Activated CD4-positive, alpha-beta T cell treated with anti-CD3 and anti-CD28 coated beads, Interleukin-2, amount 50 U/mL, for 16 hours (primary cell): Measurements from ENCODE around the gene LTBP1.
"Not testable (repeated sequence)": the region's sequence is repeated elsewhere in the genome, so short reads cannot be mapped to it uniquely, and the experiment has no call there.

Source experiments
- DNase-seq: peaks from one replicate; pipeline ENCODE4 v3.0.0-alpha.2; 2020

LTBP1 gene, protein sequence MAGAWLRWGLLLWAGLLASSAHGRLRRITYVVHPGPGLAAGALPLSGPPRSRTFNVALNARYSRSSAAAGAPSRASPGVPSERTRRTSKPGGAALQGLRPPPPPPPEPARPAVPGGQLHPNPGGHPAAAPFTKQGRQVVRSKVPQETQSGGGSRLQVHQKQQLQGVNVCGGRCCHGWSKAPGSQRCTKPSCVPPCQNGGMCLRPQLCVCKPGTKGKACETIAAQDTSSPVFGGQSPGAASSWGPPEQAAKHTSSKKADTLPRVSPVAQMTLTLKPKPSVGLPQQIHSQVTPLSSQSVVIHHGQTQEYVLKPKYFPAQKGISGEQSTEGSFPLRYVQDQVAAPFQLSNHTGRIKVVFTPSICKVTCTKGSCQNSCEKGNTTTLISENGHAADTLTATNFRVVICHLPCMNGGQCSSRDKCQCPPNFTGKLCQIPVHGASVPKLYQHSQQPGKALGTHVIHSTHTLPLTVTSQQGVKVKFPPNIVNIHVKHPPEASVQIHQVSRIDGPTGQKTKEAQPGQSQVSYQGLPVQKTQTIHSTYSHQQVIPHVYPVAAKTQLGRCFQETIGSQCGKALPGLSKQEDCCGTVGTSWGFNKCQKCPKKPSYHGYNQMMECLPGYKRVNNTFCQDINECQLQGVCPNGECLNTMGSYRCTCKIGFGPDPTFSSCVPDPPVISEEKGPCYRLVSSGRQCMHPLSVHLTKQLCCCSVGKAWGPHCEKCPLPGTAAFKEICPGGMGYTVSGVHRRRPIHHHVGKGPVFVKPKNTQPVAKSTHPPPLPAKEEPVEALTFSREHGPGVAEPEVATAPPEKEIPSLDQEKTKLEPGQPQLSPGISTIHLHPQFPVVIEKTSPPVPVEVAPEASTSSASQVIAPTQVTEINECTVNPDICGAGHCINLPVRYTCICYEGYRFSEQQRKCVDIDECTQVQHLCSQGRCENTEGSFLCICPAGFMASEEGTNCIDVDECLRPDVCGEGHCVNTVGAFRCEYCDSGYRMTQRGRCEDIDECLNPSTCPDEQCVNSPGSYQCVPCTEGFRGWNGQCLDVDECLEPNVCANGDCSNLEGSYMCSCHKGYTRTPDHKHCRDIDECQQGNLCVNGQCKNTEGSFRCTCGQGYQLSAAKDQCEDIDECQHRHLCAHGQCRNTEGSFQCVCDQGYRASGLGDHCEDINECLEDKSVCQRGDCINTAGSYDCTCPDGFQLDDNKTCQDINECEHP (N-terminal part only)

GRCh38 chr2:32946314-32947075 is at the start of gene LTBP1:
TSS of gene LTBP1 (plus strand) at chr2:32946953. CDS start at chr2:32947325, 372 bp downstream.
- DNase-seq = peak; percentile 69

DNA sequence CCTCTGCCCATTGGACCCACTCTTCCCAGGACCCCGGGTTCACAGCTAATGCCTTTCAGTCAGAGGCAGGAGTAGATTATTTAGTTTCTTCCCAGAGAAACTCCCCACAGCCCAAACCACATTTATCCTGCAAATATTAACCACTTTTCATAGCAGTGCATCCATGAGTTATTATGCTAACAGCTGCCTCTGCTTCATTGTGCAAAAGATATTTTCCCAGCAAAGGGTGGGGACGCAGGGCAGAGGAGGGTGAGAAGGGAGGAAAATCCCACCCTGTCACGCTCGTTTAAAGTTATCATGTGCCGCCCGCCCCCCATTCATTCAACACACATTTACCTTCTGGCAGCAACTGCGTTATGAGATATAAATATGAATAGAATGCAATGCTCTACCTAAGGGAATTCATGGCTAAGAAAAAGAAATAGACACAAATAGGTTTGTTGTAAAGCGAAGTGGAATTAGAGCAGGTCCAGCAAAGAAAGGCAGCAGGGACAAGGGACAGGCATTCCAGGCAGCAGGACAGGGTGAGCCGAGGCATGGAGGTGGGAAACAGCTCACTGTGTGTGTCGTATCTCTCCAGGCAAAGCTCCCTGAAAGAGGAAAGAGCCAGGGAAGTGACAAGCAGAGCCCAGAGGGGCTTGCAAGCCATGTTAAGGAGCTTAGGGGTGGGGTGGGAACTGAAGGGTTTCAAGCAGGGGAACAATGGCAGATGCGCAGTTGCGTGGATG is 46.3 kb upstream of the LTBP1 start:
- no peak for DNase-seq

GRCh38 chr2:32901313-32901712 is 45.4 kb upstream of the LTBP1 start:
- no peak for DNase-seq

- no peak for DNase-seq
Measured at GRCh38 chr2:32902174-32902573, 44.6 kb upstream of the LTBP1 start.

GRCh38 chr2:32902986-32903385 is 43.8 kb upstream of the LTBP1 start:
- no peak for DNase-seq

- DNase-seq = no peak
Measured at GRCh38 chr2:32904074-32904473, 42.7 kb upstream of the LTBP1 start.

DNA sequence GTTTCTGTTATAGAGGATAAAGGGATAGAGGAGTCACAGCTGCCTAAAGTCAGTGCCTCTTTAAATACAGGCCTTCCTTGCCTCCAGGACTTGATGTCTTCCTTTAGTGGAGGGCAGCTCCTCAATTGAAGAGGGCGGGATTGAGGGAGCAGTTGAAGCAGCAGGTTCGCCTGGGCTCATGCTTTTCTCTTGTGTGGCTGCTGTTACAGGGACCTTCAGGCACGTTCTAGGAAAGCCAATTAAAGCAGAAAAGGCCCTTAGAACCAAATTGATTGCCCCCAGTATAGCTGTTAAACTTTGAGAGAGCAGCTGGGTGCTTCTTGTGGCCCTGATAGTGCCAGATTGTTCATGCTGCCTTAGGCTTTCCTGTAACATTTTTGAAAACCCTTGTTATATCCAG is 42.0 kb upstream of the LTBP1 start:
- no peak for DNase-seq

- no peak for DNase-seq
Measured at GRCh38 chr2:32905270-32905669, 41.5 kb upstream of the LTBP1 start.

DNA sequence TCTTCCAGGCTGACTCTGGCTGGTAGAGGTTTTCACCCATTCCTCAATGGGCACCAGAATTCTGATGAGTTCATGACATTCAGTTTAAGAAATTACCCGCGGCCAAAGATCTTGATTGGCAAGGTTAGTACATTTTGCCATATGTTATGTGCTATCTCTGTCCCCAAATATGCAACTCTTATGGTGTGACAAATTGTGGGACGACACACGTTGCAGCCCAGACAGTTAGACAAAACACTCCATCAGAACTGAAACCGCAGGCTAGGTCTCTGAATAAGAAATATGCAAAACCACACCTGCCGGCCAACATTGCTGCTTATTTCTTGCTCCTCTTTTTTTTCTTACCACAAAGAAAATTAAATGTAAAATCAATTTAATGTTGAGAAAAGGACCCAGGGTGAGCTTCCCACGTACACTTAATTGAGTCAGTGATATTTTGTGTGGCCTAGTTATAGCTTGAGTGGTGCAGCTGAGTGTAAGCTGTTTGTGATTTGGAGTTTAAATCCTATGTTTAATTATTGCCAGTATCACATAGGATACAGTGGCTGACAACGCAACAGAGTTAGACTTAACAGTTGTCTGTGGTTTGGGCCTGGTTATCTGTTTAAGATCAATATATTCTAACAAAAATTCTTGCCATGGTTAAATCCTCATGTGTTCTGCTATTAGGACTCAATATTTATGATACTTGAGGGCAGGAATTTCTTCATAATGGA is 35.7 kb upstream of the LTBP1 start:
- no peak for DNase-seq

- no peak for DNase-seq
Measured at GRCh38 chr2:32915694-32916093, 31.1 kb upstream of the LTBP1 start.

DNA sequence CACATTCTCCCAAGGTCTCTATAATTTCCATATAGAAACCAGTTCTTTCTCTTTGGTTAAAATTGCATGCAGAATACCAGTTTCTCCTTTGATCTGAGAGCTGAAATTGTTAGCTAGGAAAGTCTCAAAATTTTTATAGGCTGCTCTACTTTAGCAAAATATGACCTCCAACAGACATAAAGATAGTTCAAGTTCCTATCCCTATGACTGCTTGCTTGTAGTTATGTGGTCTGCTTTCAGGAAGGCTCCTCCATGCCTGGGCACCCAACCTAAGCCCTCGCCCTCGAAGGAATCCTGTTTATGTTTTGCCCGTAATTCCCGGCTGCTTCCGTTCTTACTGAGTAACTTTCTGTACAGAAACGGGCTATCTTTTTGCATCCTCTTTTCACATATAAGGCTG is 28.0 kb upstream of the LTBP1 start:
- no peak for DNase-seq

GRCh38 chr2:32919901-32920300 is 26.9 kb upstream of the LTBP1 start:
- DNase-seq = not testable (repeated sequence)

DNA sequence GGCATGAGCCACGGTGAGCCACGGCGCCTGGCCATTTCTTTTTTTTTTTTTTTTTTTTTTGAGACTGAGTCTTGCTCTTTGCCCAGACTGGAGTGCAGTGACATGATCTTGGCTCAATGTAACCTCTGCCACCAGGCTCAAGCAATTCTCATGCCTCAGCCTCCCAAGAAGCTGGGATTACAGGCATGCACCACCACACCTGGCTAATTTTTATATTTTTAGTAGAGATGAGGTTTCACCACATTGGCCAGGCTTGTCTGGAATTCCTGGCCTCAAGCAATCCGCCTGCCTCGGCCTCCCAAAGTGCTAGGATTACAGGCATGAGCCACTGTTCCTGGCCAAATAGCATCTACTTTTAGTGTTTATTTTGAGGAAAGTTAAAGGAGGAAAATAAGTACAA is 25.3 kb upstream of the LTBP1 start:
- DNase-seq = not testable (repeated sequence)

DNA sequence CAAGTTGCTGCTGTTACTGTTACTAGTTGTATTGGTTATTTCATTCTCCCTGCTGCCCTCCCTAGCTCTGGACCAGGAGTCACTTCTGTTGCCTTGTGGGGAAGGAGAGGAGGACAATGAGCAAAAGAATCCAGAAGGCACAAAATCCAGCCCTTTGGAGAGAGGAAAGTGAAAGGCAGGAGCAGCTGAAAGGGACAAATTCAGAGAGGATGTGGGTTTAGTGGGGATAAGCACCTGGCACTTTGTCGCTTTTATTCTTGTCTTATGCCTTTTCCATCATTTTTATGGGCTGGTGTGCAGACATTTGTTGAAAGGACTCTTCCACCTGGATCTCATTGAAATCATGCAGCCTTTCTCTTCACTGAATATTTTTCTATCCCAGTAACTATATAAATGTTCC is 24.3 kb upstream of the LTBP1 start:
- no peak for DNase-seq

DNA sequence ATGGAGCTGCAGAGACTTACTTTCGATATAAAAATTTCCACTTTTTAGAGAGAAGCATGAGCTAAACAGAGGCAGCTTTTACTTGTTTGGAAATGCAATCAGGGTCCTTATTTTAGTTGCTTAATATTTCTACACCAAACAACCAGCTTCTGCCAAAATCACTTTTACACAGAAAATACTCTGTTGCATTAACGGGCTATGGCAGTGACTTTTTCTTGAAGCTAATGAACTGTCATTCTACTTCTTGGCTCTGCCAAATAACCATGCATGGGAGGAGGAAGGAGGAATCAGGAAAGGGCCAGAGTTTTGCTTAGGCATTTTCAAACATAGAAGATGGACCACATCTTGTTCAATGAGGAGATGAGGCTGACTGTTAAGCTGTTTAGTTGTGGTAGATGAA is 23.6 kb upstream of the LTBP1 start:
- DNase-seq = no peak

GRCh38 chr2:32925283-32925815 is 21.4 kb upstream of the LTBP1 start:
- no peak for DNase-seq

DNA sequence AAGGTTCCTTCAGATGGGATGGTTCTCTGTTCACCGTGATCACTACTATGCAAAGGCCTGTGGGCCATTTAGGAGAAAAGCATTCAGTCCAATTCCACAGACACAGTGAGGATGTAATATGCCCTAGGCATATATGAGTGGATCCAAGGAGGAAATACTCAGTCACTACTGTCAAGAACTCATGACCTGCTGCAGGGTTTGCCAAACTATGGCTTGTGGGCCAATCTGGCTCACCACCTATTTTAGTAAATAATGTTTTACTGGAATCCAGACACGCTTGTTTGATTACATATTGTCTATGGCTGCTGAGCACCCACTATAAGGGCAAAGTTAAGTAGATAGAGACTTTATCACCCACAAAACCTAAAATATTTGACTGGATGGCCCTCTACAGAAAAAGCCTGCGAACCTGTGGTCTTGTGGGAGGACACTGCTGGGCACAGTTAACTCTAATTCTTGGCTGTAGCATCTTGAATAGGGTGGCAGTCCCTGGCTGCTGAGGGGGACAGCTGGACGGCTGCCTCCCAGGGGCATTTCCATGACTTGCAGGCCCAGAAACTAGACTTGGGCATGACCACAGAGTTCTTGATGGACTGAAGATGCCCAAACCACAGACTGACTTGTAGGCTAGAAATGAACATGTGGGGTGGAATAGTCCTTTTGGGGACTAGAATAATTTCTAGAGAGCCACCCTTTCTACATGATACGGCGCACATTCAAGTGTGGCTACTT is 20.6 kb upstream of the LTBP1 start:
- no peak for DNase-seq

DNA sequence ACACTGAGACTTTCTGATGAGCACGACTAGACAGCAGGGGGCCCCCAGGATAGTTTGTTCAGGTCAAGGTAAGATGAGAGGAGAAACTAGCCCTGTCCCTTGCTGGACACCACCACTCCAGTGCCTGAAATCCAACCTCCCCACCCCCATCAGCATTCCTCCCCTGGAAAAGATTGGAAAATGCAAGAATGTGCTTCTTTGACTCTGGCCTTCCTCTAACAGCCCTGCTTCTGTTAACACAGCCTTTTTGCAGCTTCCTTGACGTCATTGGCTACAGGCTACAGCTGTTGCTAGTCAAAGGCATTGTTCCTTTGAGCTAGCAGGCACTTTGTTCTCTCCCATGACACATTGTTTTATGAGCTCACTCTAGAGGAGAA is 20.1 kb upstream of the LTBP1 start:
- DNase-seq = no peak

GRCh38 chr2:32930436-32930835 is 16.3 kb upstream of the LTBP1 start:
- no peak for DNase-seq

GRCh38 chr2:32931519-32931918 is 15.2 kb upstream of the LTBP1 start:
- no peak for DNase-seq
